NT2/D1 (cell line): Measurements from ENCODE around the gene ARID3B.

Experiments
- SUZ12 ChIP-seq: IDR thresholded peaks from 2 replicates; pipeline ENCODE4 v1.6.1; 2011; ENCODE audit not compliant: insufficient read length, insufficient read depth; ENCODE audit errors: extremely low read depth
- ZNF274 ChIP-seq: IDR thresholded peaks from 2 replicates; pipeline ENCODE4 v1.6.1; 2011; ENCODE audit warnings: mild to moderate bottlenecking, low read depth, low read length

DNA sequence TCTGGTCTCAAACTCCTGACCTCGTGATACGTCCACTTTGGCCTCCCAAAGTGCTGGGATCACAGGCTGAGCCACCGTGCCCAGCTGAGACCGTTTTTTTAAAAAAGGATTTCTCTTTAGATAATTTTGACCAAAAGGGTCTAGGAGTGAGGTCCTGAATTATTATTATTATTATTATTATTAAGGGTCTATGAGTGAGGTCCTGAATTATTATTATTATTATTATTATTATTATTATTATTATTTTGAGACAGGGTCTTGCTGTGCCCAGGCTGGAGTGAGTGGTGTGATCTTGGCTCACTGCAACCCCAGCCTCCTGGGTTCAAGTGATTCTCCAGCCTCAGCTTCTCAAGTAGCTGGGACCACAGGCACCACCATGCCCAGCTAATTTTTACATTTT is 20.6 kb upstream of the ARID3B start:
- TF ChIP-seq ZNF274 (no peak), SUZ12 (no peak)
